DMS79 (cell line): ENCODE results near the gene ST8SIA5.

ENCODE experiments used
- DNase-seq: peaks from one replicate; lab custom pipeline; 2025; lab: John Stamatoyannopoulos, UW

Gene ST8SIA5

DNA sequence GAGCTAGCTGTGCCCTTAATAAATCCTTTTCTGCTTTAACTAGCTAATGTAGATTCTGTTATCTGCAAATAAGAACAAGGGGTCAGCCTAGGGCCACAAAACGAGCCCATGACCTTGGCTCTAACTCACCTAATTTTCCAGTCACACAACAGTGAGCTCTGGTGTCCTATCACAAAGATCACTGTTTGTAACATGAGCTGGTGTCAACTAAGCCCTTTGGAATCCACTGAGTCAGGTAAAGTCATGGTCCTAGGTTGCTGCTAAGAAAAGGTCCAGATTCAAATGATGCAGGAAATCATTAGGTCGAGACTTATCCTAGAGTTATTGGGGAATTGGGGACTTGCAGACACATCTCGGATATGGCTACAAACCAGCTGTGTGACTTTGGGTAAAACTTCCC, 49.9 kb downstream of the ST8SIA5 start:
- DNase-seq = no peak

DNA sequence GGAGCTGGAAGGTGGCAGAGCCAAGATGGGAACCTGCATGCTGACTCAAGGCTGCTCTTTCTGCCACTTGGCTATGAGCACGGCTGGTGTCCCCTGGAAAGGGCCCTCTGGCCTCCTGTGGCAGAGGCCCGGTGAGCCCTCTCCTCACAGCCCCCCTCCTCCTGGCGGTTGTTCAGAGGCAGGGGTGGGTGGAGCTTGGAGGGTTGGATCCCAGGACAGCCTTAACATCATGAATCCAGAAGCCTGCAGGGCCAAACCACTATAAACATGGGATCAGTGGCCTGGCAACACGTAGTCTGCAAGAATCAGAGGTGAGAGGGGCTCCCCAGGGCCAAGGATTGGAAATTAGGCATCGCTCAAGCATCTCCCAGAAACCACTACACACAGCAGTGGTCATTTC, 51.3 kb downstream of the ST8SIA5 start:
- no peak for DNase-seq

DNA sequence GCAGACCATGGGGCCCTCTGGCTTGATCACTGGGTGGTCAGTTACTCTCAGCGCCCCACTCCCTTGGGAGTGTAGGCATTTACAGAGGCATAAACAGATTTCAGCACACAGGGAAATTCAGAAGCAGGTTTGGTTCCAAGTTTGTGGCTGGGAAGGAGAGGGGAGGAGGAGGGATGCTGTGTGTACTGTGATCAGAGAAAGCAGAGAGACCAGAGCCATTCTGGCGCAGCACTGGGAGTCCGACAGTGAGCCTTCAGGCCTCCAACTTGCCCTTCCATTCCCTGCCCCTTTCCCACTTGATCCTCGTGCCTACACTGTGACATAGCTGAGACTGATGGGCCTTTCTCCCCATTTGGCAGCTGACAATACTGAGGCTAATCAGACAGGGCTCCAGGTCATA, 52.0 kb downstream of the ST8SIA5 start:
- DNase-seq = no peak

DNA sequence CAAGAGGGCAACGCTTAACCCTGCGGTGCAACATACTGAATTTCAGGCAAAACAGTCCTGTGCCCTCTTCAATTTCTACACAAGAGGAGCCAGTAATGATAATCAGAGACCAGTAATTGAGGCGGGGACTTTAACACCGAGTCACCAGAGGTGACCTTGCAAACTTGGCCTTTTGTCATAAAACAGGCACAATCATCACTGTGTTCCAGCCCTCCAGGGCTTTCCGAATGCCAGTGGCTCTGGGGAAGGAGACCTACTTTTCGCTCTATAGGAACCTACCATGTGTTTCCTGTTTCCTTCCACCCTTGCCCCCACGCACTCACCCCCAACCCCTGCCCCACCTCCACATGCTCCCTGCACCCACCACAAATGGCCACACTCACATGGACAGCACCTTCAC, 52.7 kb downstream of the ST8SIA5 start:
- DNase-seq = no peak

DNA sequence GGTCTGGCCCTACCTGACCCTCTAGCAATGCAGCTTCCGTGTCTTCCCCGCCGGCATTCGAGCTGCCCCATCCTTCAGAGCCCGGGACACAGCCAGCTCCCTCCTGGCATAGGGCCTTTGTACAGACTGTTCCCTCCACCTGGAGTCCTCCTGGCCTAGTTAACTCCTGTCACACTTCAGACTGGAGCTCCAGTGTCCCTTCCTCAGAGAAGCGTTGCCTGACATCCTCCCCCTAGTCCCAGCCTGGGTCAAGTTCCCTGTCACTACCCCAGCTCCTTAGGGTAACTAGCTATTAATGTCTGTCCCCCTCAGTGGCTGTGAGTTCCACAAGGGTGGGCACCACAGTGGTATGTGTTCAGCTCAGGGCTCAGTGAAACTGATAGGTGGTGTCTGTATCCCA, 54.4 kb downstream of the ST8SIA5 start:
- no peak for DNase-seq

DNA sequence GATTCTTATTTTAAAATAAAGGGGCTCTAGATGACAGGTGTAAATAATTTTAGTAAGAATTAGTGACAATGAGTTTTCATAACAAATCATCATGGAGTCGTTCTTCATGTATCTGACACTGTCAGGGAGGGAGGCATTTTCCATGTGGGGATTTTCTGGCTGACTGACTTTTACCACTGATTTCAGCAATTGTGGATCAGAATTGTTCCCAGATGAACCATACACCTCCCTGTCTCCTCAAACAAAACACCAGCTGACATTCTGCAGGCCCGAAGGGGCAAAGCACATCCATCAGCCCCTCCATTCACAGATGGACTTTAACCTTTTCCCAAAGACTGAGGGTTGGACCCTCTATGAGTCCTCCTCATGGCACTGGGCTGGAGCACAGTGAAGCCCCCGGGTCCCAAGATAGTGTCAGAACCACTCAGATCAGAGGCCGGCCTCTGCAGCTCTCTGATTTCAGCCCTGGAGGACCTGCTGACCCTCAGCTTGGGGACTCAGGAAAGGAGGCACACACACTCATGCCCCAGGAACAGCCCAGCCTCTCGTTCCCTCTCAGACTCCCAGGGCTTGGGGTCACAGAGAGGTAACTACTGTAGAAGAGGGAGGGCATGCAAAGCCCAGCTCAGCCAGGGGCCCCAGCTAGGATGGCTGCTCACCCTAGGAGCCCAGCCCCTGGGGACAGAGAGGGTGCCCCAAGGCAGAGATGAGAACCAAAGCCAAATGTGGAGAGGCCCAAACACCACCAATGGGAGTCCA, 56.6 kb downstream of the ST8SIA5 start:
- no peak for DNase-seq

DNA sequence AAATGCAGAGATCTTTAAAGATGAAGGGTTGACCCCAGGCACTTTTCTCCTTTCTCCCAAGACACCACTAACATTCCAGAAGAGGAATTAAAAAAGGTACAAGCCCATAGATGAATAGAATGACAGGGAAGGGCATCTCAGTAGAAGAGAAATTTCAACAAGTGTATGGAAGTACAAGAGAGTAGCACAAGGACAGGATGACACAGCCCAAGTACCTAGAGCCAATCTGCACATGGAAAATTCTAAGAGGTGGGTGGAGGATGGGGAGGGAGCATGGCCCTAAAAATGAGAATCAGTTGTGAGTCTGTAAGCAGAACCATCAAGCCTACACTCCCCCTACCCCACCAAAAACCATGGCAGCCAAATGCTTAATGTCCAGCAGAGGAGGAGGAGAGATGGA, 60.2 kb downstream of the ST8SIA5 start:
- DNase-seq = no peak

DNA sequence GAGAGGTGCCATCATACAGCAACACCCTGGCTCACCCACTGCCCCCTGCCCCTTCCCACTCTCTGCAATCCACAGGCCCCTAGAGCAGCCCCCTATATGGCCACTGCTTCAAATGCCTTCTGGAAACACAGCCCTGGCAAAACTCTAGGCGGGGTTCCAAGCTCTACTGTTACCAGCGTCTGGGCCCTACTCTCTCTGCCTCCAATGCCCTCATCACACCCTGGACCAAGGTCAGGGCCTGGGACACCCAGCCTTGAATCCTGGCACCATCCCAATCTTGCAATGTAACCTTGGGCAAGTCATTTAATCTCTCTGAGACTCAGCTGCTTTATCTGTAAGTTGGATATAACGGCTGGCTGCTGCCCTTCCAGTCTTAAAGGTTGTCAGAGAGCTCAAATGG, 60.6 kb downstream of the ST8SIA5 start:
- DNase-seq = no peak

DNA sequence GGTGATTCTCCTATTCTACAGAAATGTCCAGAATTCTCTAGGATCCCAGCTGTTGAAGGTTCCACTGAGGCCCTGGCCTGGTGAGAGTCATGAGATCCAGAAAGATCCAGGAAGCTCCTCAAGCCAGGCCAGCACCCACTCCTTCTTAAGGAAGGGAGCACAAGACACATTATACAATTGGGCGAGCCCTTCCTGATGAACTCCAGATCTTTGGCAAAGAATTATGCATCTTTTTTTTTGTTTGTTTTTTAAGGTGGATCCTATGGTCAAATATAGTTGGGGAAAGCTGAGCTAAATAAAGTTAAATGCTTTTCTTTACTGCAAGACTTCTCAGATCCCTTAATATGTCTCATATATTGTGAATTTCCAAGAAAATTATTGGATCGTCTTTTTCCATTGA, 62.9 kb downstream of the ST8SIA5 start:
- DNase-seq = no peak

DNA sequence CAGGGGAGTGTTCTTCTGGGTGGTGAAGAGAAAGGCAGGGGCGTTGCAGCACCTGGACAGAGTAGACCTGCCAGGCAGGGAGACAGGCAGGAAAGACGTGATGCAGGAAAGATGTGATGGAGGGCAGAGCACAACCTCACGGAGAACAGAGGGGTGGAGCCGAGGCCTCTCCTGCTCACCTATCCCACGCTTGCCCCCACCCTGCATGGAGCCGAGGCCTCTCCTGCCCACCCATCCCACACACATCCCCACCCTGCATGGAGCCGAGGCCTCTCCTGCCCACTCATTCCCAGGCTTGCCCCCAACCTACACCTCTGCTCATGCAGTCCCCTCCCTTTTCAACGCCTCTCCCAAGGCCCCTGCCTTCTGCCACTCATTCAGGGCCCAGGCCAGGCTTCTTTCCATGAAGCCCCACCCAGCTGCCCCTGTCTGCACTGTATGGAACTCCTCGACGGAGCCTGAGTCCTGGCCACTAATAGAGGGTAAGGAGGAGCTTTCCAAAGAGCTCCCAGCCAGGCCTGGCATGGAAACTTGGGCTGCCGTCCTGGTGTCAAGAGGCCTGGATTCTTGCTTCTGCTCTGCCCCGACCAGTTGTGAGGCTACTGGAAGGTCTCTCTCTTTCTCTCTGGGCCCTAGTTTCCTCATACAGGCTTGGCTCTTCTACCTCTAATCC, 67.9 kb downstream of the ST8SIA5 start:
- no peak for DNase-seq

DNA sequence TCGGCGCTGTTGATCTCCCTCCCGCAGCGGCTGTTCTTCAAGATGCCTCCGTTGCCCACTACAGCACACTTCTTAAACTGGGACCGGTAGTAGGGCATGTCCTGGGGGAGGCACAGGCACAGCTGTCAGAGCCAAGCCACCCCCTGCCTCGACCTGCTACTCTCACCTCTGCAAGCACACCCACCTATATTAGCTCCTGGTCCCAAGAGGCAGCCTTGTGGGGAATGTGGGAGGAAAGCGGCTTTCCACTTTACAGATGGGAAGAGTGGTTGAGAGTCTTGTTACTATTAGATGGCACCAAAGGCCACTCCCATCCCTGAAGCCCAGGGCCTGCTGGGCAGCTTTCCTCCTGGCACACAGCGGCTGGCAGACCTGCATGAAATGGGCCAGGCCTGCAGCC, 70.7 kb downstream of the ST8SIA5 start:
- DNase-seq = no peak

DNA sequence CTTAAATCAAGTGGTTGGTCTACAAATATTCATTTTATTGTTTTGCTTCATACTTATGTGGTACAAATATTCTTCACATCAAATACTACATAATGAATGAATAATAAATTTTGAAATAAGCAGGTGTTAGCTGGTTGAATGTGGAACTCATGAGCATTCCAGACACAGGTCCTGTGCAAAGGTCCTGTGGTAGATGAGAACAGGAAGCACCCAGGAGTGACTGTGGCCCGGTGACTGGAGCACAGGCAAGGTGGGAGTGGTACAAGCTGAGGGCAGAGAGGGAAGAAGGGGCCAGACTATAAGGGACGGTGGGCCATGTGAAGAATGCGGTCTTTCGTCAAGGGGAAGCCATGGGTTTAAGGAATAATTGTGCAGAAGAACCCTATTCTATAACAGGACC, 73.6 kb downstream of the ST8SIA5 start:
- DNase-seq = no peak

DNA sequence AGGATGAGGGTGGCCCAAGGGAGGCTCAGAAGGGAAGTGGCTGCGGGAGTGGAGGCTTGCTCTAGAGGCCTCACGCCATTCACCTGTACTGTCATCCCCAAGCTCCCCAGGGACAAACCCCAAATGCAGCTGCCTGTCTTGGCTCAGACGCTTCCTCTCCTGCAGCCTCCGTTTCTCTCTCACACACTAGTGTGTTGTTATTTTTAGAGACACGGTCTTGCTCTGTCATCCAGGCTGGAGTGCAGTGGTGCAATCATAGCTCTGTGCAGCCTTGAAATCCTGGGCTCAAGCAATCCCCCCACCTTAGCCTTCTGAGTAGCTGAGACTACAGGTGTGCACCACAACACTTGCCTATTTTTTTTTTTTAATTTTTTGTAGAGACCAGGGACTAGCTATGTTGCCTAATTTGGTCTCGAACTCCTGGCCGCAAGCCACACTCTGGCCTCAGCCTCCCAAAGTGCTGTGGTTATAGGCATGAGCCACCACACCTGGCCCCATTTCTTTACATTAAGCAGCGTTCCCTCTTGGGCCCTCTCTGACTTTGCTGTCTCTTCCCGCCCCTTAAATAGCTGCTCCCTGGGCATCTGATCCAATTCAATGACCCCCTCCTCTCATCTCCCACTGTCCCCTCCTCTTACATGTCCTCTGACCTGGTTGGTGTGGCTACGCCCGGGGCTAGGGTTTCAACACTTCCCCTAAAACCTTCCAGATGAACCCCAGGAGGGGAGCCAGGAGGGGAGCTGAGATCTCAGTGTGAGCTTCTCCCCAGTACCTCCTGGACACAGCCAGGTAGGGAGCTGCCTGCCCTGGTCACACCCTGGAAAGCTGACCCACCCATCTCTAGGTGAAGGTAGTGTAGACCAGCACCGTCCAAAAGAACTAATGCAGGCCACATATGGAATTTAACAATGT, 75.8 kb downstream of the ST8SIA5 start:
- no peak for DNase-seq

DNA sequence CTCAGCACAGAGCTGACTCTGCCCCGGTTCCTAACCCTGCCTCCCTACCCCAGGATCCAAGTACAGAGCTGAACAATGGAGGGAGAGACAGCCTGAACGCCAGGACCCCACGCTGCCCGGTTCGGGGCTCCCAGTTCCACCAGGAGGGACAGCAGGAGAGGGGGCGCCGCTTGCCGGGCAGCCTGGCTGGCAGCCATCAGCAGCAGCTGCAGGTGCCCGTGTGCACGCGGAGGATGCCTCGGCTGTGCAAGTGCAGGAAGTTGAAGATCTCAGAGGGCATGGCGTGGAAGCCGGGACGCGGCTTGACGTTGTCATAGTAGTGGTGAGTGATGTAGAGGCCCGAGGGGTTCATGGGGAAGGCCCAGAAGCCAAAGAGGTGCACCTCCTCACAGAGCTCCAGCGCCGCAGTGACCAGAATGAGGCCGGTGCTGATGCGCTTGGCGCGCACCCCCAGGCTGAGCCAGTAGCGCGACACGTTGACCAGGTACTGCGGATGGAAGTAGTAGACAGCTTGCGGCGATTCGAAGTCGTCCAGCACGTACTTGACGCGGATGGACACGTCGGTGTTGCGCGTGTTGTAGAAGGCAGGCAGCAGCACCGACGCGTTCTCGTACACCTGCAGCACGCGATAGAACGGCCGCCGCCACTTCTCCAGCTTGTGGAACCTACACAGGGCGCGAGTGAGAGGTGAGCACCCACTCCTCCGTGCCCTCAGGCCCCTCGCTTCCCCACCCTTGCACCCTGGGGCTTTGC, 76.8 kb downstream of the ST8SIA5 start:
- no peak for DNase-seq

DNA sequence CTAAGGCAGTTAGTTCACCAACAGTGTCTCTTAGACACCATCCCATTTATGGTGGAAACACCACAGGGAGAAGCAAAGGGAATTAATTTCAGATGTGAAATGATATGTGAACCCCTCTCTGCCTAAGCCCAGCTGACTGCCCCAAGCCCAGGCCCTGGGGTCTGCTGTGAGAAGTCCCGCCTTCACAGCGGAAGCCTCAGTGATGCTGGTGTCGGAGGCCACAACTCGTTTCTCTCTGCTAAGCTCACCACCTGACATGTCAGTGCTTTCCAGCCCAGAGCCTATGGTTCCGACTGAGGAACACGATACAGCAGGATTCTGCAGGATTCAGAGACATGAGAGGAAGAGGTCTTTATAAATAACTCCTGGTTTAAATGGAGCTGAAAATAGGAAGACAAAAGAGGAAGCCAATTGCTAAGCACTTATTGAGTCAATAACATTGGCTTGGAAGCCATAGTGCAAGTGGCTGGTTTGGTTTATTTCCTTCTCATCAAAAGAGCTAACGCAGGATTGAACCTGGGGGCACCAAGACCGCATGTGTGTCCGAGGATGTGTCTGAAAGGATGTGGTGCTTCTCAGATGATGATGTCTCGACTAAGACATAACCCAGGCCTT, 78.0 kb downstream of the ST8SIA5 start:
- no peak for DNase-seq

DNA sequence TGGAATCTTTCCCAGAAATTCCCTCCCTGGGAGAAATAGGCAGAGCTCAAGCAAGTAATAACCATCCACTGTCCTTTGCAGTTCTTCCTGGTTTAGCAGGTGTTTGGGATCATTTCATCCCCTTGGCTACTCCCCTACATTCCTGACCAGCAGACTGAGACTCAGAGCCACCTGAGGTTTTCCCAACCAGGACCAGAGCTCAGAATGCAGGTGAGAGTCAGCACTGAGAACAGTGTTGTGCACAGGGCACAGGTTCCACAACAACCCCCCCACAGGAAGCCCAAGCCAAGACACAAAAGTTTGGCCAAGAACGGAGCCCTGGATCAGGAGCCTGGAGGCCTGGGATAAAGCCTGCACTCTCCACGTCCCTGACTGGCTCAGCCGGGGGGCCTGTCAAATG, 78.8 kb downstream of the ST8SIA5 start:
- DNase-seq = no peak

DNA sequence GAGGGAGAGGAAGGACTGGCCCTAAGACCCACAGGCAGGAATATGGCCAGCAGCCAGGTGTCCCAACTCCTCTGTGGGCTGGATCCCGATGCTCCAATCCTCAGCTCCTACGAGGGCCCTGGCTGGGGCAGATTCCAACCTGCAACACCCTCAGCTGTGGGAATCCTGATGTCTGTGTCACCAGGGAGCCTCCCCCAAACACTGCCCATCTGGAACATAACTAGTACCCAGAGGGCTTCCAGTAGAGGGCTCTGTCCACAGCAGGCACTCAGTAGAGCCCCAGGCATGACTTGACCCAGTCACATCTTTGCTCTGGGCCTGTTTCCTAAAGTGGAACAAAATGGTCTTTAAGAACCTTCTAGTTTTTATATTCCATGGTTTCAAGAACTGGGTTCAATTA, 79.2 kb downstream of the ST8SIA5 start:
- DNase-seq = no peak

DNA sequence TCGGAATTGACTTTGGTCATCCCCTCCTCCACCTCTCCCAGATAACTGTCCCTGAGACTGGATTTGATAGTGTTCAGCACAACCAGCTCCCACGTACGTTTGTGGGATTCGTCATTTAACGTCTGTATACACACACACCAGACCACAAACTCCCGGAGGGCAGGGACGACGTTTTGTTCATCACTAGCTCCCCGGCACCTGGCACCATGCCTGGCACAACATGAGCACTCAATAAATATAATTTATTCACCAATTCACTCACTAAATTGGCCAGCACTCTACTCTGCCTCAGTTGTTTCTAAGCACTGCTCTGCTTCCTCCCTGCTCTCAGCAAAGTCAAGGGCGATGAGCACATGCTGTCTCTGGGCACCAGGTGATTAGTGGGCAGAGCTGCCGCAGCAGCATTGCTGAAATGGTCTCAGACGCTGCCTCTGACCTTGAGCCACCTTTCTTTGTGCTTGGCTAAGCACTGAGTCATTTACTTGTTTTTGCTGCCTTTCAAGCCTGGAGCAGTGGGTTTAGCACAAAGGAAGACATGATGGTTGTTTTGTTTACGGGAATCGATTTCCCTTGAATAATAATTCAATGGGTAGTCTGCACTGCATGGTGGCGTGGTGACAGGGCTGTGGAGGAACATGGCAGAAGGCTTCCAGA, 80.5 kb downstream of the ST8SIA5 start:
- DNase-seq = no peak

DNA sequence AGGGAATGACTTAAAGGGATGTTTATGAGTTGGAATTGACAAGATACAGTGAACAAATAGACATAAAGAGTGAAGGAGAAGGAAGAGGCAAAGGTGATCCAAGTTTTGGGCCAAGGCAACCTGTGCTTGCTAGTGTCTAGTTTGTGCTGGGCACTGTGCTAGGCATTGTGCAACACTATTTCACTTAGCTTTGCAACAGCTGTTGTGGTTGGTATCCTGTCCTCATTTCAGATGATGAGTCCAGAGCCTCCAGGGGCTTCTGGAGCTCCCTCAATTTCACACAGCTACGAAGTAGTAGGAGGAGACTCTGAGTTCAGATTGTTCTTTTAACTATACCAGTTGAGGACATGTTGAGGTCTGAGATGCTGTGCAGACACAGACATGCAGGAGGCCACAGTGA, 81.7 kb downstream of the ST8SIA5 start:
- no peak for DNase-seq

DNA sequence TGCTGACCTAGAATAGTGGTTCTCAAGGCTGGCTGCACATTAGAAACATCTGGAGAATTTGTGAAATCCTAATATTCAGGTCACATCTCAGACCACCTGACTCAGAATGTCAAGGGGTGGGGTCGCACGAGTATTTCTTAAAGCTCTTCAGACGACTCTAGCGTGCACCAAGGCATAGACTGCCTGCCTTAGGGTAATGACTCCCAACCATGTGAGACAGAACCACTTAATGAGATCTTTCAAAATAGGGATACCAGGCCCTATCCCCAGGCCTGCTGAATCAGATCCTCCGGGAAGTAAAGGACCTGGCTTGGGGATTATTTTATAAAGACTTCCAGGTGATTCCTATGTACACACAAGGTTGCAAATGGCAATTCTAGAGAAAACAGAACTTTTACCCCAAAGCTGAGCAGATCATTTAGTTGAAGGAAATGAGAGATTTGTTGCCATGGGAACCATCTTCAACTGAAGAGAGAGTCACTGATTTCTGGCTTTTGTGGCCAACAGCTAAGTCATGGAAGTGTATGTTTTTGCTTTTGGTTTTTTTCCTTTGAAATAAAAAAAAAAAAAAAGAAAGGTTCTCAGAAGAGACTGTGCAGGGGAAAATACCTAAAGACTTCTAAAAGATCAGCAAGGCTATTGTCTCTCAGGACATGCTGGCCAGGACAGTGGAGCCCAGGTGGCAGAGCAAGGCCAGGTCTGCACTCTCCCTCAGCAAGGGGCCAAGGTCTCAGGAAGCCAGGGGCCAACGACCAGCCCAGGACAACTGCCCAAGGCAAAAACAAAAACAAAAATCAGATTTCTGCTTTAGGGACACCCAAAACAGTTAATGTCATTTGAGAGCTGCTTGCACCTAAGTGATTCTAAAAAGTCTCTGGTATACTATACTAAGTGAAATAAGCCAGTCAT, 84.5 kb downstream of the ST8SIA5 start:
- no peak for DNase-seq
